GM10847 (cell line): ENCODE data around the gene CDH5.

Experiments used
- POLR2A ChIP-seq: IDR thresholded peaks from 2 replicates; pipeline ENCODE4 v1.6.1; 2011; ENCODE audit not compliant: insufficient read length; ENCODE audit errors: extremely low read depth

The CDH5 gene

DNA sequence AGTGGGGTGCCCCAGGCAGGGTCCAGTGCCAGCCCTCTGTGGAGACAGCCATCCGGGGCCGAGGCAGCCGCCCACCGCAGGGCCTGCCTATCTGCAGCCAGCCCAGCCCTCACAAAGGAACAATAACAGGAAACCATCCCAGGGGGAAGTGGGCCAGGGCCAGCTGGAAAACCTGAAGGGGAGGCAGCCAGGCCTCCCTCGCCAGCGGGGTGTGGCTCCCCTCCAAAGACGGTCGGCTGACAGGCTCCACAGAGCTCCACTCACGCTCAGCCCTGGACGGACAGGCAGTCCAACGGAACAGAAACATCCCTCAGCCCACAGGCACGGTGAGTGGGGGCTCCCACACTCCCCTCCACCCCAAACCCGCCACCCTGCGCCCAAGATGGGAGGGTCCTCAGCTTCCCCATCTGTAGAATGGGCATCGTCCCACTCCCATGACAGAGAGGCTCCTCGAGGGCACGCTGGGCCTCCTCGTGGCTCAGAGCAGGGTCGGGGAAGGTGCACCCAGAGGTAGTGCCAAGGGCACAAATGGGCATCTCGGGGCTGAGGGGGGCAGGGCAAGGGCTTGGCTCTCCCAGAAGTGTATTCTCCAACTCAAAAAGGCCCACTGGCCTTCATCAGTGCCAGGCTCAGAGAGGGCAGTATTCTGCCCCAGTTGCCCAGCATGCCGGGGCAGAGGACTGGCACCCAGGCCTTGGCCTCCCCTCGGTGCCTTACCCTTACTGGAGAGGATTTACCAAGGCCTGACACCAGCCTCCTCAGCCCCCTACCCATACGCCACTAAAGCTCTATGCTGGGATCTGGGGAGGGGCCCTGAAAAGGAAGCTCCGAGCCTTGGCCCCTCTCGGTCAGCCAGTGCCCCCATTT lies at the start of gene CDH5:
CDH5 (plus strand) TSS at position 259 of the 867 bp plus-strand sequence. CDS start 12,647 bp downstream, outside the sequence.
- TF ChIP-seq POLR2A: no peak

DNA sequence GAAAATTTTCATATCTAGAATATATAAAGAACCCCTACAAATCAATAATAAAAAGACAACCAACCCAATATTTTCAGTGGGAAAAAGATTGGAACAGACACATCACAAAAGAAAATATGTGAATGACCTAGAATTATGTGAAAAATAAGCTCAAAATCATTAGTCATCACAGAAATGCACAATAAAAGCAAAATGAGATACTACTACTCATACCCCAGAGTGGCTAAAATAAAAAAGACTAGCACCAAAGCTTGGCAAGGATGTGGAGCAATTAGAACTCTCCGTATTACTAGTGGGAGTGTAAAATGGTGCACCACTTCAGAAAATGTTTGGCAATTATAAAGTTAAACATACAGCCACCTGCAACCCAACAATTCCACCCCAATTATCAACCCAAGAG lies 48.0 kb upstream of the CDH5 start:
- TF ChIP-seq POLR2A: no peak

GRCh38 chr16:66320774-66321173 lies 45.7 kb upstream of the CDH5 start:
- TF ChIP-seq POLR2A: no peak

DNA sequence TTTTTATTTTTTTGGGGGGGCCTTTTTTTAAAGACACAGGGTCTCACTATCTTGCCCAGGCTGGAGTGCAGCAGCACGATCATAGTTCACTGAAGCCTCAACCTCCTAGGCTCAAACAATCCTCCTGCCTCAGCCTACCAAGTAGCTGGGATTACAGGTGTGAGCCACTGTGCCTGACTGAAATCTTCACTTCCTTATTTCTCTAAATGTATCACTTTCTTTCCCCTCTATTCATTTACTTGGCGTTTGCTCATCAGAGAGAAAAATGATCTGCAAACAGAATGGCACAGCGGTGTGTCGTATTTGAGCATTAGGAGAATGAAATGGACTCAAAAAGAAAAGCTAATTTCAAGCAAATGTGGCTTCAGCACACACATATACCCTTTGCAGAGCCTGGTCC lies 44.3 kb upstream of the CDH5 start:
- no peak for TF ChIP-seq POLR2A

DNA sequence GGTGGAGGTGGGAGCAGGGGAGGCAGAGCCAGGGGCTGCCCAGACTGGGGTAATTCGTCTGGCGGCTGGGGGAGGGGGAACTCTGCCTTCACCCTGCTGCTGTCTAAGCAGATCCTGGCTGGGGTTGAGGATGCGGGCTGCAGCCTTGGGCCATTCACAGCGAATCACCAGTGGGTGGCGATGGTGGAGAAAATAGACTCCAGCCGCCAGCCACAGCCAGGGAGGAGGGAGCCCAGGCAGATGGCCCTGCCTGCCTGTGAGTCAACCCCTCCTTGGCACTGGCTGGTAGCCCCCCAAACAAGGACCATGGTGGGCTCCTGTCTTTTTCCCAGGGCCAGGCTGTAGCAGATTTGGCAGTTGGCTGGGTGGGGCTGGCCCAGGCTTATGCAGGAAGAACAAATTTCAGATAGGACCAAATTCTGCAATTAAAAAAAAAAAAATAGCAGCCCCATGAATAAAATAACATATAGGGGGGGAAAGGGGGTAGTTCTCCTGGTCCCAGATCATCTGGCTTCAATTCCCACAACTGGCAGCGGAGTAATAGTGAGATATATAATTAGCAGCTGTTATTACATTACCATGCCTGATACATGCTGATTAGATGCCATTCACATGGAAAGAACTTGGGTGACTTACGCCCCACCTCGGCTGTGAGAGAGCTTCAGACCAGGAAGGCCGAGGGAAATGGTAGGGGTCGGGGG lies 41.5 kb upstream of the CDH5 start:
- no peak for TF ChIP-seq POLR2A

- TF ChIP-seq POLR2A: no peak
These were observed 40.6 kb upstream of the CDH5 start for GRCh38 chr16:66325717-66326376.

DNA sequence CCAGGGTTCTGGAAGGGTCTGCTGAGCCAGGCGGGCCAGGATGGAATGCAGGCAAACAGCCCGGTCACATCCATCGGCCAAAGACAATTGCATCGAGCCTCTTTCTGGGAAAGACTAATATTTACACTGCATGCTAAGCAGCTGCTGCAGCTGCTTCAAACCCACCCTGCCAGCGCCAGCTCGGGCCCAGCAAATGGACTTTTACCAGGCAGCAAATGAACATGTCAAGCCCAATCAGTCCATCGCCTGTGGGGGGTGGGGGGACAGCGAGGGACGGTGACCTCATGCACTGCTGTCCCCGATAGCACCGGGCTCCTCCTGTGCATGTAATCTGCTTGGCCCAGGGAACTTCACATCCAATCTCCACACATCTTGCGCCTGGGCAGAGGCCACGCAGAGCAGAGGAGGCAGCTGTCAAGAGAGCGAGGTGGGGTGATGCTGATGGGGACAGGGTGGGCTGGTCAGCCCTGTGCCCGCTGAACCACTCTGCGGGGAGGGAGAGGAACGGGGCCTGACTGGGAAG lies 39.4 kb upstream of the CDH5 start:
- TF ChIP-seq POLR2A: no peak

DNA sequence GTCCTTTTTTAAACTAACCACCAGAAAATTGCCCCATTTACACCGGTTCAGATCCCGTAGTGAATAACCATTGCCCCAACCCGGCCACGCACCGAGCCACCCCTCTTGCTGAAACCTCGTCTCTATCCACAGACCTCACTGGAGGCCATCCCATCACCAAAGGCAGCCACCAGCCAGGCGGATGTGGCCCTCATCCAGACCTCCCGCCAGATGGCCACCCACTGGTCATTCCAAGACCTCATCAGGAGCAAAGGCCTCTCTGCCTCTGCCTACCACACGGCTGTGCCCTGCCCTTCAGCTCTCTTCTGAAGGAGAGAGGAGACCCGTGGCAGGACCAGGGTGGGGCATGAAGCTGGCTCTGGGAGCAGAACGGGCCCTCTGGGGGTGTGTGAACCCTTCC lies 38.2 kb upstream of the CDH5 start:
- TF ChIP-seq POLR2A: no peak

DNA sequence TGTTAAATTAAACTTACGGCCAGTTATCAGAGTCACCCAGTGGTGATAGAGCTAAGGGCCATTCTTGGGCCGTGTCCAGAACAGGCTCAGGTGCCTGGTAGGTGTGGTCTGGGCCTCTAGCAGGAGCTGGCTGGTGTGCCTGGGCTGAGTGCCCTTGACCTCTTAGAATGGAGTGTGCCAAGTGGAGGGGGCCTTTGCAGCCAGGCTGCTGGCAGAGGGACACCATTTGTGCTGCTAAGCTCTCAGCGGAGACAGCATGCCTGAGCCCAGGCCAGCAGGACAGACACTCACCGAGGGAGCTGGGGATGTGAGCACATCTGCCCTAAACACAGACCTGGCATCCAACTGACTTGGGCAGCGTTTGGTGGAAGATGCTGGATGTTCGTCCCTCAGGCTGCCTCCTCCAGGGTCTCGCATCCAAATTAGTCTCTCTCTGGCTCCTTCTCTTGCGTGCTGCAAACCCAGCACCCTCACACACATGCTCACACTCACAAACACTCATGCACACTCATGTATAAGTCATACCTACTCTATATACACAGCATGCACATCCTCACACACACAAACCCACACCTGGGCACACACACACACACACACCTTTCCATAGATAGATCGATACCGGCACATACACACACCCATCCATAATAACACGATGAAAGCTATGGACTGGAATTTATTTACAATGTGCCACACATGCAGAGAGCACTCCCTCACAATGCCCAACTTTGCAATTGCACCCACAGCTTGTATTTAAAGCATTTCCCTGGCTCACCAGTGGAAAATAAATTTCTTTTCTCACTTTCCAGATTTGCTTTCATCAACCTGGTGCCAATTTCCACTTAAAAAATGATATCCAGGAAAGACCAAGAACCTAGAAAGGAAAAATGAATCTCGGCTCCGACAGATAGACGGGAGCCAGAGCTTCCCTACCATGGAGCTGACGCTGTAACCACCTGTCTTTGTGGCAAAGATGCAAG lies 33.6 kb upstream of the CDH5 start:
- TF ChIP-seq POLR2A: no peak

- no peak for TF ChIP-seq POLR2A
These were observed 31.5 kb upstream of the CDH5 start for GRCh38 chr16:66334853-66335574.

DNA sequence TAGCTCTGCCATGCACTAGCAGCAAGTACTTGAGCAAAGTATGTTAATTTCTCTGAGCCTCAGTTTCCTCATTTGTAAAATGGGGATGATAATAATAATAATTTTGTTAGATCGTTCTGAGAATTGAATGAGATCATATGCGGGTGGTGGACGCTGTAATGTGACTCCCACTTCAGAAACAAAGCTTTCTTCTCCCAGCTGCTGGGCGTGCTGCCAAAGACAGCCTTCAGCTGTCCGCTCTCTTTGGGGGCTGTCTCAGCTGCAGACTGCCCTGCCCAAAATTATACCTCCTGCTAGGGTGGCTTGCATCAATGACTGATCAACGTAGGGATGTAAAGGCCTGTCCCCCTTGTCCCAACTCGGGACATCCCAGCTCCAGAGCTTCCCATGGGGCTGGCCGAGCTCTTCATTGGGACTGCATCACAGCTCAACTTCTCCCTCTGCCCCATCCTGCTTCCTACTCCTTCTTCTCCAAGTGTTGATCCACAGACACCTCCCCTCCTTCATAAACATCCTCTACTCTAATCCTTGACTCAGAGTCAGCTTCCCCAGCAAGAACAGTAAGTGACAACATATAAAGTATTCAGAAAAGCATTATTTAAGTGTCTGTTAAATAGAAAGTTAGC lies 30.7 kb upstream of the CDH5 start:
- TF ChIP-seq POLR2A: no peak

- no peak for TF ChIP-seq POLR2A
These were observed 28.9 kb upstream of the CDH5 start for GRCh38 chr16:66337463-66338188.

GRCh38 chr16:66342294-66342900 lies 24.1 kb upstream of the CDH5 start:
- TF ChIP-seq POLR2A: no peak
